Activated T-helper 1 cell treated with Interleukin-2 at 50 U/mL for 16 hours (primary cell): ENCODE measurements around the gene HS1BP3.

ENCODE experiments used
- DNase-seq: peaks from one replicate; pipeline ENCODE4 v3.0.0-alpha.2; 2020; ENCODE audit warnings: low read depth

The HS1BP3 gene

GRCh38 chr2:20674974-20675679, 24.2 kb upstream of the HS1BP3 start:
- DNase-seq, result no peak

DNA sequence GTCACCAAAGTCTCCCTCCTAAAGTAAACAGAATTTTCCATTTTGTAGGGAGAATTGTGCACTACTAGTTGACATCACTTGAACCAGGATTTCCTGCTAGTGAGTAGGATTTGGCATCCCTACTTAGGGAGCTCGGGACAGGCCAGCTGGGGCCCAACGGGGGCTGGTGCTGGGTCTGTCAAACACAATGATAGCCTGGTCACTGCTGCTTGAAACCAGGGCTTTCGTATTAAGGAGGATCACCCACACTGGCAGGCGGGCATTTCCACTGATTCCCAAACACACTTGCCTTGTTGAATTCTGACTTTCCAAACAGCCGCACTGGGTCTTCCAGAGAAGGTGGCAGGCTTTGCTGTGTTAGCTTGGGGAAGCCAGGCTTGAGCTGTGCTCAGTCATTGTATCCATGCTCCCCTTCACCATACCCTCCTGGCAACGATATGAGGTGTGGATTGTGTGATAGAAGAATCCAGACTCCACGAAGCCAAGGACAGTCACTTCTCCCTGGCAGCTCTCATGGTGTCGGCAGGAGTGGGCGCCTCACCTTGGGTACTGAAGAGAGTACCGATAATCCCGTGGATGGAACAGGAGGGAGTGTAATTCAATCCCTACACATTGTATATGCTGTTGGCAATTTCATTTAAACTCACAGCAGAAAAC, 23.5 kb upstream of the HS1BP3 start:
- no peak for DNase-seq

- no peak for DNase-seq
Observed at GRCh38 chr2:20673686-20674308, 22.9 kb upstream of the HS1BP3 start.

DNA sequence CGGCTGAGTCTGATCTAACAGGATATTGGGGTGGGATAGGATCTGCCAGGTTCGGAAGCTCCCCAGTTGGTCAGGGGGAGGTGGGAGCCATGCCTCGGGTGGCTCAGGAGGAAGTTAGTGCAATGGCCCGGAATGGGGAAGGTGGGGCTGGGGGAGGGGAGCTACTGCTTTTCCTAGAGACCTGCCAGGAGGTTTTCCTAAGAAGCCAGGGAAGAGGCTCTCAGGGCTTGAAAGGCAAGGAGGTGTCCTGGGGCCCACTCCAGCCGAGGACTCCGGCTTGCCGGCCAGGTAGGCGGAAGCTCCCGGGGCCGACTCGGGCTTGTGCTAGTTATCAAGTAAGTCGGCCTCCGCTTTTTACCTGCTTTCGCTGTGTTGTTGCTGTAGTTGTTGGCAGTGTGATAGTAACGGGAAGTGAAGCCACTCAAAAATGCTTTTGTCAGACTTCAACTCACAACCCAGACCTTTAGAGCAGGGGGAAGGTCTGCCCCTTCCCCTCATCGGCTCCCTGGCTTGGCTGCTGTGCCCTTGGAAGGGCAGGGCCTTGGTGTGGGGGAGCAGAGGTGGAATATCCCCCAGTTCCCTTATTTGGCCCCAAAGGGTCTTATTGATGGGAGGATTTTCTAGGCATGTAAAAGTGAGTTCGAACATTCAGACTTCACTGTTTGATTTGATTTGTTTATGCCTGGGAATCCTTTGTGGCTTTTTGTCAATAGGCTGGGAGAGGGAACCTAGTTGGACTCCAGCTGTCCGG, 21.5 kb upstream of the HS1BP3 start:
- DNase-seq, result no peak

GRCh38 chr2:20671736-20672080, 20.8 kb upstream of the HS1BP3 start:
- no peak for DNase-seq

DNA sequence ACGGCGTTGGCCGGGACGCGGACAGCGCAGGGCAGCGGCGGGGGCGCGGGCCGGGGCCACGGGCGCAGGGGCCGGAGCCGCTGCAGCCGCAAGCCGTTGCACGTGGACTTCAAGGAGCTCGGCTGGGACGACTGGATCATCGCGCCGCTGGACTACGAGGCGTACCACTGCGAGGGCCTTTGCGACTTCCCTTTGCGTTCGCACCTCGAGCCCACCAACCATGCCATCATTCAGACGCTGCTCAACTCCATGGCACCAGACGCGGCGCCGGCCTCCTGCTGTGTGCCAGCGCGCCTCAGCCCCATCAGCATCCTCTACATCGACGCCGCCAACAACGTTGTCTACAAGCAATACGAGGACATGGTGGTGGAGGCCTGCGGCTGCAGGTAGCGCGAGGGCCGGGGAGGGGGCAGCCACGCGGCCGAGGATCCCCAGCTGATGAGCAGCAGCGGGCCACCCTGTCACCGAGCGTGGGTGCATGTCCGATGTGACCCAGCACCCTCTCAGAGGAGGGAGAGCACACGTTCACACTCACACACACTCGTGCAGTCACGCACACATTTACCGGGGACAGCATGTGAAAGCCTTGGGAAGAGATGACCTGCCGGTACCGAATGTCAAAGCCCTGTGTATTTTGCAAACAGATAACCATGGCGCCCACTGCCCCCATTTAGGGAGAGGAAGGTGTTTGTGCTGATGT, 20.3 kb upstream of the HS1BP3 start:
- DNase-seq, result no peak

DNA sequence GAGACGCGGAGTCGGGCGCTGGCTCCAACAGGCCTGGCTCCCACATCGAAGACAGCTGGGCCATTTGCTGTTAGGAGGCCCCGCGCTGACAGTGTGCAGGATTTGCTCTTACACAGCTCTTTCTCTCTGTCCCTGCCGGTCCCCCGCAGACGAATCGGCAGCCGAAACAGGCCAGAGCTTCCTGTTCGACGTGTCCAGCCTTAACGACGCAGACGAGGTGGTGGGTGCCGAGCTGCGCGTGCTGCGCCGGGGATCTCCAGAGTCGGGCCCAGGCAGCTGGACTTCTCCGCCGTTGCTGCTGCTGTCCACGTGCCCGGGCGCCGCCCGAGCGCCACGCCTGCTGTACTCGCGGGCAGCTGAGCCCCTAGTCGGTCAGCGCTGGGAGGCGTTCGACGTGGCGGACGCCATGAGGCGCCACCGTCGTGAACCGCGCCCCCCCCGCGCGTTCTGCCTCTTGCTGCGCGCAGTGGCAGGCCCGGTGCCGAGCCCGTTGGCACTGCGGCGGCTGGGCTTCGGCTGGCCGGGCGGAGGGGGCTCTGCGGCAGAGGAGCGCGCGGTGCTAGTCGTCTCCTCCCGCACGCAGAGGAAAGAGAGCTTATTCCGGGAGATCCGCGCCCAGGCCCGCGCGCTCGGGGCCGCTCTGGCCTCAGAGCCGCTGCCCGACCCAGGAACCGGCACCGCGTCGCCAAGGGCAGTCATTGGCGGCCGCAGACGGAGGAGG, 19.6 kb upstream of the HS1BP3 start:
- DNase-seq, result no peak

- DNase-seq, result no peak
Observed at GRCh38 chr2:20669562-20670314, 18.8 kb upstream of the HS1BP3 start.

DNA sequence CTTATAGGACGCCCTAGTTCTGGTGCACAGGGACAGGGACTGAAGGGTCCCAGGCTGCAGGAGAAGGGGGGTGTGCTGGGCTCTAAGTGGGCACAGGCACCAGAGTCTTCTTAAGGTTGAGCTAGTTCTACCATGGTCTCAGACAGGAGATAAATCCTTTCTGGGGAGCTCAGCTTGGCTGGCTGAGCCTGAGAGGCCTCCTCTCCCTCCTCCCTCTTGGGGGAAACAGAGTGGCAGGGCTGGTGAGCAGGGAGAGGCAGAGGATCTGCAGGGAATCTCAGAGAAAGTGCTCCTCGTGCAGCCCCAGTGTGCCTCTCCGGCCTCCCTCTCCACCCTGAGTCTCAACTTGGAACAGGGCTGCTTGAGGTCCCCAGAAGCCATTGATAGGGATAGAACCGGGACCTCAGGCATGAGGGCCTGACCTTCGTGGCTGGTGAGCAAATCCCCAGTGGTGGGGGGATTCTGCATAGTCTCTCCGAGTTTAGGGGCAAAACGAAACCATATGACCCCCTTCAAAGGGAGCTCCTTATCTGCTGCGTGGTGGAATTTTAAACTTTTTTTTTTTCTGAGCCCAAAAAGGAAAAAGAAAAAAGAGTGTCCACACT, 18.1 kb upstream of the HS1BP3 start:
- DNase-seq, result no peak

GRCh38 chr2:20668451-20668850, 17.6 kb upstream of the HS1BP3 start:
- no peak for DNase-seq

- no peak for DNase-seq
Observed at GRCh38 chr2:20667531-20668401, 16.9 kb upstream of the HS1BP3 start.

GRCh38 chr2:20667151-20667530, 16.2 kb upstream of the HS1BP3 start:
- DNase-seq, result no peak

DNA sequence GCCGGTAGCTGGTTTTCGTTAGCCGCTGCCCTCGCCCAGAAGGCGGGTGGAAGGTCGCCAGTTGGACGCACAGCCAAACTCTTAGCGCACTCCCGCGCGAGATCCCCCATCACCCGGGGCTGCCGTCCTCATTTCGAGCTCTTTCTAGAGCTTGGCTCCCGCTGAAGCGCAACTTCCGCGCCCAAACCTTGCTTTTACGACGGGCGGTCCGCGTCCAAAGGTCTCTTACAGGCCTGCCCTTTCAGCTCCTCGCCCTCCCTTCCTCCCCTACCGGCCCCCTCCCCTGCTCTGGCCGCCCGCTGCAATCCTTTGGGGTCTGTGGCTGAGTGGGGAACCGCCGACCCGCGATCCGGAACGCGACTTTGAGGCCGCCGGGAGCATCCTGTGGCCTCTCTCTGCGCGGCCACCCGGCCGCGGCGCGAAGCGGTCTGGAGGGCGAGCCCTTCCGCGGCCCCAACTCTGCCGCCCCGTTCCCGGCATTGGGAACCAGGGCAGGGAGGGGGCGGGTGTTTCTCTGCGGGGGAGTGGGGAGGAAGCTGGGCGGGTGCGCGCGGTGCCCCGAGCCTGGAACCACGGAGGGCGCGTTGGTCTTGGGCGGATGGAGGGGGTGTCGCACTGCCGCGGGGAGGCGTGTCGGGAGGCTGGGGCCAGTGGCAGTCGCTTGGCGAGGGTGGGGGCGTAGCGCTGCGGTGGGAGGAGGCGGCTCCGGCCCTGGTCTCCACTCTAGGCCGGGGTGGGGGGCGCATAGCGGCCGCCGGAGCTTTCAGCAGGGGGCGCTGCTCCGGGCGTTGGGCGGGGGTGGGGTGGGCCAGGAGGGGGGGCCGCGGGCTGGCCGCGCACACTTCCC, 15.6 kb upstream of the HS1BP3 start, which contains the start of gene GDF7:
Gene GDF7, plus strand, starts transcription at position 841 of the 847 bp plus-strand sequence. CDS start 96 bp downstream, outside the sequence.
- DNase-seq, result no peak

- no peak for DNase-seq
Observed at GRCh38 chr2:20666005-20666303, 15.1 kb upstream of the HS1BP3 start.

GRCh38 chr2:20665243-20666004, 14.5 kb upstream of the HS1BP3 start:
- no peak for DNase-seq

- DNase-seq, result no peak
Observed at GRCh38 chr2:20664431-20665242, 13.7 kb upstream of the HS1BP3 start.

DNA sequence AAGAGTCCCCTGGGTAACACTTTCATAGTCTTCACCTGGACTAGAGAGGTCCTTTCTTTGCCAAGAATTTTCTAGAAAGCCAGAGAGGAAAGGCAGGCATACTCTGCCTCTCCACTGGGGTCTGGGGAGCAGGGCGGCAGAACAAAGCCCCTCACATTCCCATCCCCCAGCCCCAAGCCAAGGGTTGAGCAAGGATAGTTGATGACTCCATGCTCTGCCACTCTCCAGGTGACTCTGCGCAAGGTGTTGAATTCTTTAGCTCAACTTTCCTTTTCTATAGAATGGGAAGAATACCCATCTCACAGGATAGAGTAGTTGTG, 13.1 kb upstream of the HS1BP3 start:
- no peak for DNase-seq
